Calu3 (cell line): ENCODE results near the gene CYB5R4. TPM values are rescaled to one million over a fixed set of nuclear protein-coding genes. Genes with fewer than 3 reads are reported as not detected.

ENCODE experiments used
- Bru-seq: library from RNA; stranded (reverse); fragments of 400-500 nt; gene quantifications from one replicate; lab custom pipeline; 2021; lab: Mats Ljungman, UMichigan
- BruChase-seq, 2 experiments: library from RNA; stranded (reverse); fragments of 400-500 nt; gene quantifications; one replicate each; lab custom pipeline; 2021; lab: Mats Ljungman, UMichigan
- BruUV-seq: library from RNA; stranded (reverse); fragments of 400-500 nt; replicated peaks from 2 replicates; lab custom pipeline; 2021; lab: Mats Ljungman, UMichigan
- CTCF ChIA-PET: fragments of 300-600 bp; sonication (Branson Sonifier 250); formaldehyde crosslinking; loops from one replicate; lab custom pipeline; 2022; ENCODE audit warnings: antibody characterized with exemption; lab: Charles Lee
- DNase-seq: peaks from one replicate; pipeline ENCODE4 v3.0.0; 2022
- H3K27ac Mint-ChIP-seq: one replicate; pipeline ENCODE4 v1.8.0; 2022; ENCODE audit warnings: mixed read lengths; ENCODE audit not compliant: unreplicated experiment
- H3K27me3 Mint-ChIP-seq: one replicate; pipeline ENCODE4 v1.8.0; 2022; ENCODE audit warnings: mixed read lengths; ENCODE audit not compliant: unreplicated experiment
- H3K36me3 Mint-ChIP-seq: one replicate; pipeline ENCODE4 v1.8.0; 2022; ENCODE audit warnings: mild to moderate bottlenecking, moderate library complexity, mixed read lengths; ENCODE audit not compliant: insufficient read depth, unreplicated experiment
- H3K4me1 Mint-ChIP-seq: one replicate; pipeline ENCODE4 v1.8.0; 2022; ENCODE audit warnings: mild to moderate bottlenecking, low read depth, mixed read lengths; ENCODE audit not compliant: unreplicated experiment
- H3K4me3 Mint-ChIP-seq: one replicate; pipeline ENCODE4 v1.8.0; 2022; ENCODE audit warnings: mild to moderate bottlenecking, low read depth, moderate library complexity, mixed read lengths; ENCODE audit not compliant: unreplicated experiment
- H3K9me3 Mint-ChIP-seq: one replicate; pipeline ENCODE4 v1.8.0; 2022; ENCODE audit warnings: low read depth, mixed read lengths; ENCODE audit not compliant: unreplicated experiment
- intact Hi-C: fragments of 100-400 bp; cut with micrococcal nuclease; formaldehyde crosslinking; loops from one replicate; pipeline ENCODE4 v1.10.0; 2022; ENCODE audit not compliant: unreplicated experiment
- long read RNA-seq: library from polyadenylated mRNA; stranded (forward); transcript quantifications from one replicate; pipeline ENCODE4 v2.0.0, GENCODE V29; 2022
- total RNA-seq: library from RNA; stranded (reverse); gene quantifications from 2 replicates; pipeline ENCODE4 v1.2.3, GENCODE V29; 2022
- TF ChIP-seq, protein P1 (sequence below): fragments of 200-600 bp; IDR thresholded peaks from one replicate; pipeline ENCODE4 v1.8.0; 2022; ENCODE audit warnings: antibody characterized with exemption; ENCODE audit not compliant: unreplicated experiment

The CYB5R4 gene, protein sequence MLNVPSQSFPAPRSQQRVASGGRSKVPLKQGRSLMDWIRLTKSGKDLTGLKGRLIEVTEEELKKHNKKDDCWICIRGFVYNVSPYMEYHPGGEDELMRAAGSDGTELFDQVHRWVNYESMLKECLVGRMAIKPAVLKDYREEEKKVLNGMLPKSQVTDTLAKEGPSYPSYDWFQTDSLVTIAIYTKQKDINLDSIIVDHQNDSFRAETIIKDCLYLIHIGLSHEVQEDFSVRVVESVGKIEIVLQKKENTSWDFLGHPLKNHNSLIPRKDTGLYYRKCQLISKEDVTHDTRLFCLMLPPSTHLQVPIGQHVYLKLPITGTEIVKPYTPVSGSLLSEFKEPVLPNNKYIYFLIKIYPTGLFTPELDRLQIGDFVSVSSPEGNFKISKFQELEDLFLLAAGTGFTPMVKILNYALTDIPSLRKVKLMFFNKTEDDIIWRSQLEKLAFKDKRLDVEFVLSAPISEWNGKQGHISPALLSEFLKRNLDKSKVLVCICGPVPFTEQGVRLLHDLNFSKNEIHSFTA
- total RNA-seq (23.3 and 28.3 TPM in 2 replicates), Bru-seq, nascent RNA (percentile 70 among the genes with signal in this experiment), BruChase-seq, experiment 1, labeled RNA remaining after a 6-hour chase (percentile 60 among the genes with signal in this experiment), BruChase-seq, experiment 2, labeled RNA remaining after a 2-hour chase (percentile 55 among the genes with signal in this experiment)
- long read RNA-seq, full-length matches to known transcripts: 34 of 45 reads
- long read RNA-seq, partial matches to known transcripts: 5 of 45 reads
- long read RNA-seq, other reads (novel, unspliced or antisense): 6 of 45 reads

DNA sequence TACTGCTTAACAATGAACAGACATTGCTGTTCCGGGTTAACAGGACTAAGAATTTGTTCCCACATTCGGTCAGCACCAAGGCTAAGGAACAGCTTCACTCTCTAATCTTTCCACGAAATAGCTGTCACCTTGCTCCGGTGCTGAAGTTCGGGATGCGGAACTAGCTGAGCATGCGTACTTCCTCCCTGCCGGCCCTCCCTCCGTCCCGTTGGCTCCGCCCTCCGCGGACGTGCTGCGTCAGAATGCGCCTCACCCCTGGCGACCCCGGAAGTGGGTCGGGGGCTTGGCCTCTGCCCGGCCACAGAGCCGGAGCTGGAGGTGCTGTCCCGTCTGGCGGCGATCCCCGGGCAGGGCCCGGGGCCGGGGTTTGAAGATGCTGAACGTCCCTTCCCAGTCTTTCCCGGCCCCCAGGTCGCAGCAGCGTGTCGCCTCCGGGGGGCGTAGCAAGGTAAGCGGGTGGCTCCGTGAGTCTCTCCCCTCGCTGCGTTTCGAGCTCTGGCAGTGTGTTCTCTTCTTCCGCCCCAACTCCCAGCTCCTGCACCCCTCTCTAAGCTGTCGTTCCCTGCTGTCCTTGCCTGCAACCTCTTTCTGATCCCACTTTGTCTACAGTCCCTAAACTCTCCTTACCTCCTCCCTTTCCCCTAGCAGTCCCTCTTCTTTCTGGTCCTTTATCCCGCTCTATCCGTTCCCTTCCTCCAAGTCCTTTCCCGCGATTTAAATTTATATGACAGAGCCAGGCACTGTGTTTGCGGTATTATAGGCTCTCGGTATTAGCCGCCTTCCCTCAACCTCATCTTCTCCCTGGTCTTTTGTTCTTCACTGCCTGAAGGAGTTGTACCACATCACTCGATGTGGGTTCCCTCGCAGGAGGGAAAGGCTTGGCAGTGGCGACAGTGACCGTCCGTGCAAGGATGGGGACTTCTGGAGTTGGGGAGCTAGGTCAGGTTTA is at the start of gene CYB5R4:
Gene CYB5R4 (plus strand): TSS at position 280 of the 949 bp plus-strand sequence. CDS start 94 bp downstream, at position 374.
- peak; percentile 96 for DNase-seq
- Mint-ChIP-seq H3K4me3 (peak within 1 kb of the TSS; percentile 95), H3K27ac (peak within 1 kb of the TSS; percentile 86), H3K4me1 (peaks cover 23% of the 10 kb centered on the region), H3K27me3 (peaks cover 12% of the 10 kb centered on the region), H3K36me3 (peaks cover 14% of the 10 kb centered on the region), H3K9me3 (no peaks in the 10 kb centered on the region)
- TF ChIP-seq, protein P1, sequence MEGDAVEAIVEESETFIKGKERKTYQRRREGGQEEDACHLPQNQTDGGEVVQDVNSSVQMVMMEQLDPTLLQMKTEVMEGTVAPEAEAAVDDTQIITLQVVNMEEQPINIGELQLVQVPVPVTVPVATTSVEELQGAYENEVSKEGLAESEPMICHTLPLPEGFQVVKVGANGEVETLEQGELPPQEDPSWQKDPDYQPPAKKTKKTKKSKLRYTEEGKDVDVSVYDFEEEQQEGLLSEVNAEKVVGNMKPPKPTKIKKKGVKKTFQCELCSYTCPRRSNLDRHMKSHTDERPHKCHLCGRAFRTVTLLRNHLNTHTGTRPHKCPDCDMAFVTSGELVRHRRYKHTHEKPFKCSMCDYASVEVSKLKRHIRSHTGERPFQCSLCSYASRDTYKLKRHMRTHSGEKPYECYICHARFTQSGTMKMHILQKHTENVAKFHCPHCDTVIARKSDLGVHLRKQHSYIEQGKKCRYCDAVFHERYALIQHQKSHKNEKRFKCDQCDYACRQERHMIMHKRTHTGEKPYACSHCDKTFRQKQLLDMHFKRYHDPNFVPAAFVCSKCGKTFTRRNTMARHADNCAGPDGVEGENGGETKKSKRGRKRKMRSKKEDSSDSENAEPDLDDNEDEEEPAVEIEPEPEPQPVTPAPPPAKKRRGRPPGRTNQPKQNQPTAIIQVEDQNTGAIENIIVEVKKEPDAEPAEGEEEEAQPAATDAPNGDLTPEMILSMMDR: peak; percentile 40
- intact Hi-C loops: loop anchor here (5.0 kb wide), 1 partner anchor 247 kb away; no protein-coding TSS in a partner anchor
- no TSS peak for BruUV-seq
- CTCF ChIA-PET: interaction anchor here (1.1 to 1.2 kb wide), 2 partner anchors 245 to 368 kb away, joined by 3 to 5 read pairs; partner anchors contain the start of gene CEP162

DNA sequence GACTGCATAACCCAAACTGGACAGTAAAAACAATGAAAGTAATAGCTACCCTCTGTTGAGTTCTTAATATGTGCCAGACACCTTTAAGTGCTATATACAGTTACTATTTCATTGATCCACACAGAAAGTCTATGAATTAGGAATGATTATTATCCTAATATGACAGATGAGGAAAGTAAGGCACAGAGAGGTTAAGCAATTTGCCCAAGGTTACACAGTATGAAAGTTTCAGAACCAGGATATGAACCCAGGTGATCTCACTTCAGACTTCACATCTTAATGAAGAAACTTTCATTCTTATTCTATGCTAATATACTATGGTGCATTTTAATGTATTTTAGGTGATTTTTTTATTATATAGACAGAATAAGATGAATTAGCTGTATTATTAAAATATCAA is 46.9 kb upstream of the CYB5R4 start:
- H3K4me1 Mint-ChIP-seq: peaks cover 16% of the 10 kb centered on the region
- no peaks in the 10 kb centered on the region for H3K27me3 Mint-ChIP-seq
- no peak for DNase-seq
- TF ChIP-seq, protein P1: no peak
- H3K9me3 Mint-ChIP-seq: no peaks in the 10 kb centered on the region
- intact Hi-C loops: no loop called here
- no TSS peak for BruUV-seq
- CTCF ChIA-PET: no interaction called here
- no peaks in the 10 kb centered on the region for H3K36me3 Mint-ChIP-seq
- H3K27ac Mint-ChIP-seq: no peak overlapping the region
- H3K4me3 Mint-ChIP-seq: no peak overlapping the region

DNA sequence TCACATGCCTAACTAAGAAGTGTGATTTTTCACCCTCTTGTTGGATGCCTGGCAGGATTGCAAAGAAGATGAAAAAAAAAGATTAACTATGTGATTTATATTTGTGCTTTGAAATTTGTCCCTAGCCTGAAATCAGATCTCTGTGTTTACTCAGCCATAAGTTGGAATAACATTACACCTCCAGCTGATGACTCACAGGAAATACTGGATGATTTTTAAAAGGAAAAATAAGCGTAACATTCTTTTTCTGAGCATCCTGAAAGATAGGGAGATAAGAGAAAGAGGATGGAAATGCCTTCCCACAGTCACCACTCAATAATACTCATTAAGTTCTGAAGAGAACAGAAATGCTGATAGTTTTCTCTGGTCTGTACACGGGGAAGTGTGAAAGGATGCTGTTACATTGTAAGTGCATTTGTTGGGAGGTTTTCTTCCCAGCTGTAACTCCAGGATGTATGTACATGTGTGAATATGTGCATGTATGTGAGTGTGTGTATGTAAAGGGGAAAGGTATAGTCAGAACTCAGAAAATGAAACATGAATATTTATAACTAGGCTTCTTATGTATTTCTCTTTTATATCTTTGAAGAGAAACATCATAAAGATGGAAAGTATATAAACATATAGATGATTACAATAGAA is 43.7 kb upstream of the CYB5R4 start:
- CTCF ChIA-PET: no interaction called here
- Mint-ChIP-seq H3K27me3 (no peaks in the 10 kb centered on the region), H3K4me3 (no peak overlapping the region), H3K27ac (no peak overlapping the region), H3K9me3 (no peaks in the 10 kb centered on the region), H3K36me3 (no peaks in the 10 kb centered on the region), H3K4me1 (peaks cover 16% of the 10 kb centered on the region)
- no TSS peak for BruUV-seq
- intact Hi-C loops: no loop called here
- TF ChIP-seq, protein P1: no peak
- DNase-seq: no peak
